ENCODE results near the gene NFYC. TPM values are rescaled to one million over a fixed set of nuclear protein-coding genes. Genes with fewer than 3 reads are reported as not detected.

Gene NFYC
- total RNA-seq, 4 donors from 2014 or later, result 30.3 to 36.3 (median 33.3) TPM

- peaks cover 0 to 20% (median 5%) of the 10 kb centered on the region in 4 donors for H3K4me1 ChIP-seq
- no peaks in the 10 kb centered on the region for H3K36me3 ChIP-seq
- peak overlapping the region in 1 of 4 donors; percentile 50 for H3K4me3 ChIP-seq
- H3K27me3 ChIP-seq, result peaks cover 0 to 20% of the 10 kb centered on the region in 2 donors
- H3K9me3 ChIP-seq, result no peaks in the 10 kb centered on the region
- TF ChIP-seq EP300 (IDR thresholded peaks at IDR 0.05), result no peak
- no peak for TF ChIP-seq CTCF (IDR thresholded peaks at IDR 0.05)
- TF ChIP-seq POLR2A (IDR thresholded peaks at IDR 0.05), result no peak
- DNase-seq (ENCODE audit: low spot score in 2 of 2), result no peak
- H3K27ac ChIP-seq, result no peak overlapping the region
- WGBS, 2 donors, result 46 to 49% methylated on average over 21 to 26 of the region's 26 CpGs
These were observed 127.6 kb downstream of the NFYC start for GRCh38 chr1:40819101-40819500.

- peaks cover 0 to 20% of the 10 kb centered on the region in 2 donors for H3K27me3 ChIP-seq
- no peak for DNase-seq (ENCODE audit: low spot score in 2 of 2)
- 87 to 95% methylated on average over 3 of the region's 3 CpGs for WGBS, 2 donors
- no peaks in the 10 kb centered on the region for H3K36me3 ChIP-seq
- no peaks in the 10 kb centered on the region for H3K9me3 ChIP-seq
- no peak overlapping the region for H3K4me3 ChIP-seq
- no peak overlapping the region for H3K27ac ChIP-seq
- peaks cover 0 to 29% (median 5%) of the 10 kb centered on the region in 4 donors for H3K4me1 ChIP-seq
- no peak for TF ChIP-seq CTCF (IDR thresholded peaks at IDR 0.05)
- no peak for TF ChIP-seq EP300 (IDR thresholded peaks at IDR 0.05)
- TF ChIP-seq POLR2A (IDR thresholded peaks at IDR 0.05), result no peak
These were observed 128.8 kb downstream of the NFYC start for GRCh38 chr1:40820251-40820797.

Small RNAs within 50 kb of the gene (small RNA-seq; reads per million reads assigned to genes)
- gene MIR30C1 (3.5 reads per million, percentile 78 among the genes with 10 or more reads in this experiment), gene MIR30E (194 reads per million, percentile 96 among the genes with 10 or more reads in this experiment), gene RN7SL326P (not detected)

Other genes with a start within 250 kb of the NFYC start
- 1 to 10 TPM in 2 of 4 donors, under 1 TPM in 2; 0.39 to 2.3 (median 1.3) TPM for gene ZFP69B, start 241.2 kb upstream of the NFYC start, total RNA-seq
- gene ZFP69, start 214.4 kb upstream of the NFYC start, total RNA-seq, result 1 to 10 TPM; 1.7 to 7.6 (median 3.4) TPM
- gene EXO5, start 182.9 kb upstream of the NFYC start, total RNA-seq, result 1 to 10 TPM; 2.0 to 6.5 (median 4.6) TPM
- gene ZNF684, start 160.1 kb upstream of the NFYC start, total RNA-seq, result 1 to 10 TPM; 5.3 to 9.0 (median 6.4) TPM
- 1 to 10 TPM; 2.1 to 6.9 (median 4.0) TPM for gene RIMS3, start 26.0 kb upstream of the NFYC start, total RNA-seq
- gene KCNQ4, start 92.1 kb downstream of the NFYC start, total RNA-seq, result 1 to 10 TPM in 3 of 4 donors, under 1 TPM in 1; 0.22 to 2.1 (median 1.7) TPM
- gene CITED4, start 170.7 kb downstream of the NFYC start, total RNA-seq, result 10 to 100 TPM in 3 of 4 donors, 1 to 10 TPM in 1; 6.0 to 20.3 (median 13.4) TPM